GM23248 (cell line): Measurements from ENCODE around the gene REPS2.

Experiments used
- EZH2 ChIP-seq: fragments of 200-600 bp; sonication (generic); IDR thresholded peaks from 2 replicates; pipeline ENCODE4 v1.6.1; 2018; ENCODE audit warnings: antibody characterized with exemption, mild to moderate bottlenecking; ENCODE audit not compliant: insufficient read depth, poor library complexity, severe bottlenecking
- EZH2phosphoT487 ChIP-seq: fragments of 200-600 bp; sonication (generic); IDR thresholded peaks from 2 replicates; pipeline ENCODE4 v1.6.1; 2018; ENCODE audit warnings: antibody characterized with exemption, moderate library complexity, mild to moderate bottlenecking, low read depth; ENCODE audit not compliant: insufficient read depth

DNA sequence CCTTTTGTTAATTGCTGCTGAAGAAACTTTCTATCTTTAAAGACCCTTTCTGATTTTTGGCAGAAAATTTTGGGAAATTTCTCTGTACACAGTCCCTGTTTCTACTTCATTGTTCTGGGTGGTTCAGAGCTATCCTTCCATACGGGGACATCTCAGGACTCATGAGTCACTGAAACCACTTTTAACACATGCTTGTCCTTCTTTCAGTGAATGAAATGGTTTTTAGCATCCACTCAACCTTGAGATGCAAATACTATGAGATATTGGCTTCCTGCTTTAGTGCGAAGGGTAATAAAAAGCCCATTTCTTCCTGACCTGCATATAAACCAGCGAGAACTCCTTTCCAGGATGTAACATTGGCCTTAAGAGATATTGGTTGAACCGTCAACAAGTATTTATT lies 158.0 kb downstream of the REPS2 start:
- no peak for TF ChIP-seq EZH2
- no peak for TF ChIP-seq EZH2phosphoT487
